Femur (tissue), 1 donor: ENCODE measurements around the gene CRTC2.
"Not testable (repeated sequence)": the region's sequence is repeated elsewhere in the genome, so short reads cannot be mapped to it uniquely, and the experiment has no call there.

Experiments
- DNase-seq: peaks from one replicate; pipeline ENCODE4 v3.0.0-alpha.2; 2017

Gene CRTC2

DNA sequence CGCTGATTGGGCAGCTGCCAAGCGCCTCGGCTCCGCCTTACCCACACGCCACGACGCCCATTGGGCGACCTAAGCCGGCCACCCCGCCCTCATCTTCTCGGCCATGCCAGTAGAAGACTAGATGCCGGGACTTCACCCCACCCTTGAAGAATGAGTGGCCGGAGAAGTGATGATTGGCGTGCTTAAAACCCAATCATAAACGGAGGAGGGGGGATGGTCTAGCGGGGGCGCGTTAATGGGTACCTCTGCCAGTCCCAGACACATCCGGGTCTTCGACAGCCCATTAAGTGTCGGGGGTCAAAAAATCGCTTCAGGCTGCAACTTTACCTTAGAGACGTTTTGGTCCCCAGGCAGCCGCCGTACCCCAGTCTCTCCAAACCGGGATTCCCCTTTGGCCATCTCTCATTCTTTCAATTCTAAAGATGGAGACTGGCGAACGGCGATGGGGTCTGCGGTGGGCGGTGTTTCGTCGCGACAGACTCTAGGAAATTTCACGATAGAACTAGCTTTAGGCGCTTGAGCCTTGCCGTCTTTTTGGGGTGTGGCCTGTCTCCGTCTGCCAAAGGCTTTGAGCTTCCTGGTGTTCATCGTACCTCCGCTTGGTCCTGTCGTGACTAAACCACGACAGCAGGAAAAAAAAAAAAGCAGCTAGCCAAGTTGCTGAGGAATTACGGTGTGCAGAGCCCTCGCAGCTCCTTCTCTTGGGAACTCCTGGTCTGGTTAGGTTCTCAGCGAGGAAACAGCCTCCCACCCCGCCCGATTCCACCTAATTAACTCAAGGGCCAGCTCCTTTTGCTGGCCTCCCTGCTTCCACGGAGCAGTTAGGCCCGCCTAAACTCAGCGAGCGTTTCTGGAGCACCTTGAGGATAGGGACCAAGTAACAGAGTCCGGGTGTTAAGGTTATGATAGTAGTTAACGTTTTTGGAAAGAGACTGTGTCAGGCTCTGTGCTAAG is 35.2 kb downstream of the CRTC2 start, which contains the start of gene GATAD2B:
Gene GATAD2B, minus strand, starts transcription at position 1 of the 954 bp plus-strand sequence. CDS start 94,625 bp downstream, outside the sequence.
- DNase-seq: peak; percentile 99

DNA sequence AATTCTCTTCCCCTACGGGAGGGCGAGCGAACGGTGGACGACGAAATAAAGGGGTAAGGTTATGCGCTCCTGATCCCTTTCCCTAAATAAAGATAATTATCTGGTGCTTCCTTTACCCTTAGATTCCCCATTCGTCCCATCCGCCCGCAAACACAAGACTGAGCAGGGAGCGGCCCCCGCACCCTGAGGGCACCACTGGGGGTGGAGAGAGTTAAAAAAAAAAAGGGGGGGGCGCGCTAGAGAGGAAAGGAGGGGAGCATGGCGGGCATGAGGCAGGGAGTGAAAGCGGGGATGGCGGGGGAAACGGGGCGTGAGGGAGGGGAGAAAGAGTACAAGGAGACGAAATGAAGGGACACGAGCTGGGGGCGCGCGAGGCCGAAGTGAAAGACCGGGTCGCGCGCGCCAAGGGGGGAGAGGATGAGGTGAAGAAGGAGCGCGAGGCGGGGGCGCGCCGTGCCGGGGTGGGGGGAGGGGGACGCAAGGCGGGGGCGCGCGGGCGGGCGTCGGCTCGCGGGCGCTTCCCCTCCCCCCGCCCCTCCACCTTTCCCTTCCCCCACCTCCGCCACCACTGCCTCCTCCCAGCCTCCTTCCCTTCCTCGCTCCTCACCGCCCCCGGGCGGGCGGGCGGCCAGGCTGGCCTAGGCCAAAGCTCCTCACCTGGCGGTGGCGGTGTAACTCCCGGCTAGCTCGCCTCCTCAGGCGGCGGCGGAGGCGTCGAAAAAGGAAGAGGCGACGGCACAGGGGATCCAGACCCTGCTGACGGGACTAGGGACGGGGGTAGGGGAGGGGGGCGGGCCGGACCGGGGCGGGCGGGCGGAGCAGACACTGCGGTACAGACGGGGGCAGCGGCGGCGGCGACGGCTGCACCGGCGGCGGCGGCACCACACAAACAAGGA is 36.1 kb downstream of the CRTC2 start:
- DNase-seq: no peak

DNA sequence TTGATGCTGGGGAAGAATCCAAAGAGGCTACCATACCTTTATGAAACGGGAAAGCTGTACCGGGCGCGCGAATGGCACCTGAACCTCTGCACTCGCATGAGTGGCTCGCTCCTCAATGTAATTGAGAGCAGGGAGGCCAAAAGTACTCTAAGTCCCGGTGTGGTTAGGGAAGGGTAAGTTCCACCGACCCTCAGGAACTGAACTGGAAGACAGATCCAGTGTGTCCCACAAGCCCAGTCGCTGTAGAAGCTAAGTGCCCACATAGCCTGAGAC is 36.7 kb downstream of the CRTC2 start:
- no peak for DNase-seq

DNA sequence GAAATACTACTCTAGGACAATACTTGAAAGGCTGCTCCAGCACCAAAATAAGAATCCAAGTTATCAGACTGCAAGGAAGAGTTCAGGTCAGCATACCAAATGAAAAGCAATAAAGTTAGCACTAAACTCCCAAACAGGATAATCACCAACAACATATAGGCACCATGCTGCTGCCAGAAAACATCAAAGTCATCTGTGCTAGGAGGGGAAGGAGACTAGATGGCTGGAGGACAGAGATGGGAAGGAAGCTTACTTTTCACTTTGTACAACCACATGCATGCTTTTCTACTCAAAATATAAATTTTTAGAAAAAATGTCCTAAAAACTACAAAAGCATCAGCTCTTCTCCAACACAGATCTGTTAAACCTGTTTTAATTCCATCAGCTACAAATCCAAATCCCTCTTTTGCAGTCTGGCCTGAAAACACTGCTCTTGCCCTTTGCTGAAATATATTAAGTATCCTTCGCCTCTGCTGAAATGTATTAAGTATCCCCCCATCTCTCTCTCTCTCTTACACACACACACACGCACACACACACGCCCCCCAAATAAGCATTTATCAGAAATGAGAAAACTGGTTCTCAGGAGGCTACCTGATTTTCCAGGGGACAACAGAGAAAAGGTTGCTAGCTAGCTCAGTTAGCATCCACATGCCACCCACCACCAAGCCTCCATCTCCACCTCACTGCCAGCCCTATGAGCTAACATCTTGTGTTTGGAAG is 37.2 kb downstream of the CRTC2 start:
- DNase-seq: no peak

DNA sequence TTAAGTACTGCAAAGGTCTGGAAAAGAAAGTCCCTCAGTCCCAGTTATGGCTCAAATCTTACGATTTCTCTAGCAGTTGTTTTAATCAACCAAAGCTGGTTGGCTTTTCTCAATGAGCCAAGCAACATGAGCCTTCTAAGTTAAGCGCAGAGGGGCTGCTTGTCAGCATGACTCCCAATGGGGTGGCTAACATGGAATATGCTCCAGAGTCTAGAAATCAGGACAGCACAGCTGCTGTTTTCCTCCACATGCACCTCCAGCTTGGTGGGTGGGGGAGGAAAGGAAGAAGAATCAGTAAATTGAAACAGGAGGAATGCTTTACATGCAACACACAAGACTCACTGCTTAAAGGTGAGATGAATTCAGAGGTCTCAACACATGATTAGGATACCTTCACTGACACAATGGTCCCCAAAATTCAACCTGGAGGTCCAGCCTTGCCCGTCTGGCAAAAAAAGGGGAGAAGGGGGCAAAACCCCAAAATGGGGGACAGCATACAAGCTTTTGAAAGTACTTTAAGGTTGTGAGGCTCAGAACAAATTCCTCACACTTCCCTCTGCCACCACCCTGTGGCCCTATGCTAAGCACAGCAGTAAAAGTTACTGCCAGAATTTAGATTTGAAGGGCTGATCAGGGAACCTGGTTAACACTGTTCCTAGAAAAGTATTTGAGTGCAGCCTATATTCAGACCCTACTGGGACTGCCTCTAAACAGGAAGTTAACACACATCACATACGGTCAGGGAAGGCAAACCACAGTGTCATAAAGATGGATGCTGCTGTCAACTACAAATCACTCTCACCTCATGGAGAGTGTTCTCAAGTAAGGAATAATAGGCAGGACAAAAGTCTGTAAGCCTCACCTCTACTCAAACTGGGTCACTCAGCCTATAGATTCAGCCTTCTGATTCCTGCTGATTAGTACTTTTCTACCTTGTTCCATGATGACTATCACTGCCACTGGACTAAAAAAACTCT is 38.2 kb downstream of the CRTC2 start:
- DNase-seq: no peak

DNA sequence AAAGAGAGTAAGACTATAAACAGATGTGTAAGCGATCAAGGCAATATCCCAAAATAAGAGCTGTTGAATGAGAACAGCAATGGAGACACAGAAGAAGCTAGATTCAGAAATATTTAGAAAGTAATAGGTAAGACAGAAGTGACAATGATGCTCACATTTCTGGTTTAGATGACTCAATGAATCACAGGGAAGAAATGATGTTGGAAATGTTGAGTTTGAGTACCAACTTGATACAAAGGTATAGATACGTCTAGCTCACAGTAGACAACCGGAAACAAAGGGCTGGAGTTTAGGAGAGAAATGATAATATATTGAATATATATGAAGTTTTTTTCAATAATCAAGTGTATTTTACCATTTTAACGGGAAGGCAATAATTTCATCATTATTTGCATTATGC is 42.1 kb downstream of the CRTC2 start:
- DNase-seq: no peak

DNA sequence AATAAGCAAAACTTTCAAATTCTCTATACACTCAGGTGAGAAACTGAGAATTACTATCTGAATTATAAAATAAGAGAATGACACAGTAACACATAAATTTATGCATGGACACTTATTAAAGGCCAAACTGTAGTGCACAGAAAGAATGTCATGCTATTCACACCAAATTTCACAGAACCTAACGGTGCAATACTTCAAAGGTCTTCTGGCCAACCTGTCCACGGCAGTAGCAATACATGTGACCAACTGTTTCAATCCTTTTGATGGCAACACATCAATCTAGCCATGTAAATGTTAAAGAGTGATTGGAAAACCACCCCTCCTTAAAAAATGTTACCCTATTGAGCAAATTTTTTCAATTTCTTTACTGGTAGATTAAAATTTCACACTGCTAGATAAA is 46.1 kb downstream of the CRTC2 start:
- no peak for DNase-seq

DNA sequence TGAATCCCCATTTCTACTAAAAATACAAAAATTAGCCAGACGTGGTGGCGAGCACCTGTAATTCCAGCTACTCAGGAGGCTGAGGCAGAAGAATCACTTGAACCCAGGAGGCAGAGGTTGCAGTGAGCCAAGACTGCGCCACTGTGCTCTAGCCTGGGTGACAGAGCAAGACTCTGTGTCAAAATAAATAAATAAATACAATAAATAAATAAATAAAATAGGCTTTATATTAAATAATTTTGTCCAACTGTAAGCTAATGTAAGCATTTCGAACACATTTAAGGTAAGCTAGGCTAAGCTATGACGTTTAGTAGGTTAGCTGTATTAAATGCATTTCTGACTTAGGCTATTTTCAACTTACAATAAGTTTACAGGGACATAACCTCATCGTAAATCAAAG is 47.9 kb downstream of the CRTC2 start:
- DNase-seq: not testable (repeated sequence)

DNA sequence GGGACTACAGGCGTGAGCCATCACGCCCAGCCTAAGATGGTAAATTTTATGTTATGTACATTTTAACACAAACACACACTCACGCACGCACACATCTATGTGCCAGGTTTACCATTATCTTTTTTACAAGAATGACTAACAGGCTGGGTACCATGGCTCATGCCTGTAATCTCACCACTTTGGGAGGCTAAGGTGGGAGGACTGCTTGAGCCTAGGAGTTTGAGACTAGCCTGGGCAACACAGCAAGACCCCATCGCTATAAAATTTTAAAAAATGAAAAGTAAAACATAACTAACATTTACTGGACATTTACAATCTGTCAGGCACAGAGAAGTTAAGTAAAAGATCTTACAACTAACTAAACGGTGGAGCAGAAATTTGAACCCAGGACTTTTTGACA is 50.3 kb downstream of the CRTC2 start:
- DNase-seq: no peak

DNA sequence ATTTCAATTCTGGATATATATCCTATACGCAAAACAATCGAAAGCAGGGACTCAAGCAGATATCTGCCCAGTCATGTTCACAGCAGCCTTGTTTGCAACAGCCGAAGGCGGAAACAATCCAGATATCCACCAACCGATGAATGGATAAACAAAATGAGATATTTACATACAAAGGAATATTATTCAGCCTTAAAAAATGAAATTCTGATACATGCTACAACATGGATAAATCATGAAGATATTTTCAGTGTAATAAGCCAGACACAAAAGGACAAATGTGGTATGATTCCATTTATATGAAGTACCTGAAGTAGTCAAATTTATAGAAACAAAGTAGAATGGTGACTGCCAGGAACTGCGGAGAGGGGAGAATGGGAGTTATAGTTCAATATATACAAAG is 51.3 kb downstream of the CRTC2 start:
- DNase-seq: no peak

DNA sequence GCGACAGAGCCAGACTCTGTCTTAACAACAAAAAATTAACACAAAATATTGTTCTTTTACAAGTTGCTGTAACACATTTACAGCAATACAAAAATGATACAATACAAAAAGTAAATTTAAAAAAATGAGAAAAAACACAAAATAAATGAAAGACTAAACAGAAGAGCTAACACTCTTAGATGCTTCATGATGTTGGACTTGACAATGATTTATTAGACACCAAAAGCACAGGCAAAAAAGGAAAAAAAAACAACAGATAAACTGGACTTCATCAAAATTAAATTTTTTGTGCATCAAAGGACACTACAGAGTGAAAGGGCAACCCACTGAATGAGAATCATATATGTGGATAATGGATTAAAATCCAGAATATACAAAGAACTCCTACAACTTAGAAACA is 52.0 kb downstream of the CRTC2 start:
- DNase-seq: no peak

DNA sequence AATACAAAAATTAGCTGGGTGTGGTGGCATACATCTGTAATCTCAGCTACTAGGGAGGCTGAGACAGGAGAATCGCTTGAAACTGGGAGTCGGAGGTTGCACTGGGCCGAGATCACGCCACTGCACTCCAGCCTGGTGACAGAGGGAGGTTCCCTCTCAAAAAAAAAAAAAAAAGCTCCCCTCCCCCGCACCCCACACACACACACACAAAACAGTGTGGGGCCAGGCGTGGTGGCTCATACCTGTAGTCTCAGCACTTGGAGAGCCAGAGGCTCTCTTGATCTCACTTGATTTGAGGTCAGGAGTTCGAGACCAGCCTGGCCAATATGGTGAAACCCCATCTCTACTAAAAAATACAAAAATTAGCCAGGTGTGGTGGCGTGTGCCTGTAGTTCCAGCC is 52.5 kb downstream of the CRTC2 start:
- not testable (repeated sequence) for DNase-seq

DNA sequence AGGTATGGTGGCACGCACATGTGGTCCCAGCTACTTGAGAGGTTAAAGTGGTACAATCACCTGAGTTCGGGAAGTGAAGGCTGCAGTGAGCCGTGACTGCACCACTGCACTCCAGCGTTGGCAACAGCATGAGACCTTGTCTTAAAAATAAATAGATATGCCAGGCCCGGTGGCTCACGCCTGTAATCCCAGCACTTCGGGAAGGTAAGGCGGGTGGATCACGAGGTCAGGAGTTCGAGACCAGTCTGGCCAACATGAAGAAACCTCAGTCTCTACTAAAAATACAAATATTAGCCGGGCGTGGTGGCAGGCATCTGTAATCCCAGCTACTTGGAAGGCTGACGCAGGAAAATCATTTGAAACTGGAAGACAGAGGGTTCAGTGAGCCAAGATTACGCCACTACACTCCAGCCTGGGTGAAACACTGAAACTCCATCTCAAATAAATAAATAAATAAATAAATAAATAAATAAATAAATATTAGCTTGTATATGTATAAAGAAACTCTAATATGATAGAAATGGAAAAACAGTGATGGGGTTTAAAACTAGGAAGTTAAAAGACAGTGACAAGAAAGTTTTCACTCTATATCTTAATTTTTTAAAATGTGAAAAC is 54.5 kb downstream of the CRTC2 start:
- no peak for DNase-seq

DNA sequence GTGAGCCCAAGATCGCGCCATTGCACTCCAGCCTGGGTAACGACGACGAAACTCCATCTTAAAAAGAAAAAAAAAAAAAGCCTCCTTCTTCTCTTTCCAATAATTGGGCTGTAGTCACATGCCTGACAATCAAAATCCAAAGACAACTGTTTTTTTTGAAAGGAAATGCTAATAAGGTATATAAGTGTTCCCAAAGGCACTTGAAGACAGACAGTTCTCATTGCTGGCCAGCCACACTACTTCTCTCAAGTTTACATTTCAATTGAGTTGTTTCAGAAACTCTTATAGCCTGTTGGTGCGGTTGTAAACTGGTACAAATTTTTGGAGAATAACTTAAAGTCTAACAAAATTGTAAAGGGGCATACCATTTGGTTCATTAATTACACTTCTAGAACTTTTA is 58.9 kb downstream of the CRTC2 start:
- DNase-seq: no peak
